Kidney tubule cell (primary cell): ENCODE results near the gene CHRM2.

Experiments
- DNase-seq: peaks from one replicate; pipeline ENCODE4 v3.0.0-alpha.2; 2018; ENCODE audit warnings: low spot score

Gene CHRM2

GRCh38 chr7:136957391-136957790, 88.9 kb downstream of the CHRM2 start:
- no peak for DNase-seq

GRCh38 chr7:136958016-136958415, 89.6 kb downstream of the CHRM2 start:
- DNase-seq, result no peak

- no peak for DNase-seq
These were observed 95.9 kb downstream of the CHRM2 start for GRCh38 chr7:136964347-136964746.

- DNase-seq, result no peak
These were observed 98.4 kb downstream of the CHRM2 start for GRCh38 chr7:136966825-136967224.

- no peak for DNase-seq
These were observed 101.3 kb downstream of the CHRM2 start for GRCh38 chr7:136969761-136970160.

- no peak for DNase-seq
These were observed 103.3 kb downstream of the CHRM2 start for GRCh38 chr7:136971776-136972175.

- no peak for DNase-seq
These were observed 108.2 kb downstream of the CHRM2 start for GRCh38 chr7:136976504-136977251.

- no peak for DNase-seq
These were observed 124.9 kb downstream of the CHRM2 start for GRCh38 chr7:136993377-136993776.

- DNase-seq, result no peak
These were observed 129.3 kb downstream of the CHRM2 start for GRCh38 chr7:136997735-136998134.

GRCh38 chr7:136998495-136998894, 130.0 kb downstream of the CHRM2 start:
- no peak for DNase-seq

- no peak for DNase-seq
These were observed 132.2 kb downstream of the CHRM2 start for GRCh38 chr7:137000621-137001020.

GRCh38 chr7:137001041-137001440, 132.6 kb downstream of the CHRM2 start:
- DNase-seq, result no peak

GRCh38 chr7:137001478-137001877, 133.0 kb downstream of the CHRM2 start:
- no peak for DNase-seq

- DNase-seq, result no peak
These were observed 134.6 kb downstream of the CHRM2 start for GRCh38 chr7:137003086-137003485.

- no peak for DNase-seq
These were observed 135.1 kb downstream of the CHRM2 start for GRCh38 chr7:137003566-137003965.

- DNase-seq, result no peak
These were observed 137.4 kb downstream of the CHRM2 start for GRCh38 chr7:137005873-137006272.

- no peak for DNase-seq
These were observed 137.8 kb downstream of the CHRM2 start for GRCh38 chr7:137006293-137006692.

- DNase-seq, result no peak
These were observed 138.7 kb downstream of the CHRM2 start for GRCh38 chr7:137007001-137007694.

- no peak for DNase-seq
These were observed 141.0 kb downstream of the CHRM2 start for GRCh38 chr7:137009404-137009803.

GRCh38 chr7:137015015-137015414, 146.6 kb downstream of the CHRM2 start:
- DNase-seq, result no peak

GRCh38 chr7:137017221-137017620, 148.8 kb downstream of the CHRM2 start:
- DNase-seq, result no peak

- no peak for DNase-seq
These were observed 150.0 kb downstream of the CHRM2 start for GRCh38 chr7:137018468-137018867.

- DNase-seq, result no peak
These were observed 151.9 kb downstream of the CHRM2 start for GRCh38 chr7:137020351-137020750.
